H9 (cell line): Measurements from ENCODE around the gene RBM19. TPM values are rescaled to one million over a fixed set of nuclear protein-coding genes. Genes with fewer than 3 reads are reported as not detected.

ENCODE experiments used
- DNase-seq: peaks from one replicate; pipeline ENCODE4 v3.0.0-alpha.2; 2017
- H2AFZ ChIP-seq: one replicate; pipeline ENCODE4 v1.6.1; 2013; ENCODE audit warnings: mild to moderate bottlenecking, low read length, control low read depth, moderate library complexity
- H2AK5ac ChIP-seq: 2 replicates; pipeline ENCODE4 v1.6.1; 2013; ENCODE audit warnings: low read length, control low read depth, mixed read lengths; ENCODE audit not compliant: insufficient read length
- H2BK120ac ChIP-seq: one replicate; pipeline ENCODE4 v1.6.1; 2013; ENCODE audit warnings: low read depth, mild to moderate bottlenecking, low read length, control low read depth, inconsistent platforms; ENCODE audit not compliant: poor library complexity, severe bottlenecking
- H2BK12ac ChIP-seq: 2 replicates; pipeline ENCODE4 v1.6.1; 2013; ENCODE audit warnings: low read length, control low read depth, mixed read lengths, low read depth; ENCODE audit not compliant: insufficient read length
- H2BK15ac ChIP-seq: 2 replicates; pipeline ENCODE4 v1.6.1; 2013; ENCODE audit warnings: low read depth, low read length, control low read depth
- H2BK20ac ChIP-seq: one replicate; pipeline ENCODE4 v1.6.1; 2013; ENCODE audit warnings: low read depth, mild to moderate bottlenecking, low read length, control low read depth, inconsistent platforms; ENCODE audit not compliant: poor library complexity, severe bottlenecking
- H2BK5ac ChIP-seq: 2 replicates; pipeline ENCODE4 v1.6.1; 2013; ENCODE audit warnings: low read length, control low read depth, mixed read lengths; ENCODE audit not compliant: insufficient read length
- H3K14ac ChIP-seq: 2 replicates; pipeline ENCODE4 v1.6.1; 2013; ENCODE audit warnings: low read length, control low read depth; ENCODE audit not compliant: insufficient read depth
- H3K18ac ChIP-seq: 2 replicates; pipeline ENCODE4 v1.6.1; 2013; ENCODE audit warnings: low read depth, mild to moderate bottlenecking, mixed read lengths, low read length, control low read depth; ENCODE audit not compliant: insufficient read length
- H3K23ac ChIP-seq: 2 replicates; pipeline ENCODE4 v1.6.1; 2013; ENCODE audit warnings: low read length, control low read depth, mixed read lengths, low read depth; ENCODE audit not compliant: insufficient read length
- H3K23me2 ChIP-seq: 2 replicates; pipeline ENCODE4 v1.6.1; 2013; ENCODE audit warnings: low read depth, mild to moderate bottlenecking, mixed read lengths, low read length, control low read depth; ENCODE audit not compliant: insufficient read length, poor library complexity, severe bottlenecking
- H3K27ac ChIP-seq: 2 replicates; pipeline ENCODE4 v1.5.1; 2013; ENCODE audit warnings: low read length, control low read depth, mixed read lengths, low read depth; ENCODE audit not compliant: insufficient read length
- H3K27me3 ChIP-seq: 2 replicates; pipeline ENCODE4 v1.6.1; 2013; ENCODE audit warnings: low read length, control low read depth, inconsistent platforms; ENCODE audit not compliant: insufficient read depth
- H3K4ac ChIP-seq: 2 replicates; pipeline ENCODE4 v1.6.1; 2013; ENCODE audit warnings: low read depth, mild to moderate bottlenecking, control low read depth, inconsistent platforms, low read length, moderate library complexity
- H3K4me1 ChIP-seq: 2 replicates; pipeline ENCODE4 v1.6.1; 2013; ENCODE audit warnings: low read length, control low read depth, inconsistent platforms; ENCODE audit not compliant: insufficient read depth
- H3K4me2 ChIP-seq: 2 replicates; pipeline ENCODE4 v1.6.1; 2013; ENCODE audit warnings: low read length, control low read depth, mixed read lengths; ENCODE audit not compliant: insufficient read length, insufficient read depth
- H3K56ac ChIP-seq: 2 replicates; pipeline ENCODE4 v1.6.1; 2013; ENCODE audit warnings: low read depth, mild to moderate bottlenecking, mixed read lengths, low read length, control low read depth; ENCODE audit not compliant: insufficient read length
- H3K79me1 ChIP-seq: 2 replicates; pipeline ENCODE4 v1.6.1; 2013; ENCODE audit warnings: low read depth, mild to moderate bottlenecking, moderate library complexity, low read length, control low read depth, inconsistent platforms; ENCODE audit not compliant: insufficient read depth, poor library complexity, severe bottlenecking
- H3K79me2 ChIP-seq: 2 replicates; pipeline ENCODE4 v1.6.1; 2013; ENCODE audit warnings: low read length, control low read depth, inconsistent platforms; ENCODE audit not compliant: insufficient read depth
- H3K9ac ChIP-seq: 2 replicates; pipeline ENCODE4 v1.6.1; 2013; ENCODE audit warnings: low read length, control low read depth, mixed read lengths; ENCODE audit not compliant: insufficient read length; ENCODE audit errors: extremely low read depth
- H3K9me3 ChIP-seq: one replicate; pipeline ENCODE4 v1.6.1; 2013; ENCODE audit warnings: low read depth, low read length, inconsistent platforms; ENCODE audit not compliant: control insufficient read depth
- H3T11ph ChIP-seq: one replicate; pipeline ENCODE4 v1.6.1; 2013; ENCODE audit warnings: mild to moderate bottlenecking, low read length, control low read depth, inconsistent platforms
- H4K20me1 ChIP-seq: one replicate; pipeline ENCODE4 v1.6.1; 2013; ENCODE audit not compliant: control insufficient read depth, insufficient read length, insufficient read depth
- H4K5ac ChIP-seq: 2 replicates; pipeline ENCODE4 v1.6.1; 2013; ENCODE audit warnings: low read depth, mild to moderate bottlenecking, mixed read lengths, low read length, control low read depth; ENCODE audit not compliant: insufficient read length
- H4K8ac ChIP-seq: replicated peaks from 2 replicates; pipeline ENCODE4 v1.6.1; 2013; ENCODE audit warnings: low read length, control low read depth, mixed read lengths, low read depth; ENCODE audit not compliant: insufficient read length
- H4K91ac ChIP-seq: 2 replicates; pipeline ENCODE4 v1.6.1; 2013; ENCODE audit warnings: low read depth, mild to moderate bottlenecking, moderate library complexity, mixed read lengths, low read length, control low read depth; ENCODE audit not compliant: insufficient read length
- H3K27ac Mint-ChIP-seq, 3 experiments: 2 replicates in 2 of 3; 3 replicates in 1 of 3; pipeline ENCODE4 v1.8.0; 2020 to 2021; ENCODE audit warnings: mixed read lengths in 3 of 3, mild to moderate bottlenecking in 1 of 3, moderate library complexity in 1 of 3
- H3K27me3 Mint-ChIP-seq: 2 replicates; pipeline ENCODE4 v1.8.0; 2021; ENCODE audit warnings: low read depth, mild to moderate bottlenecking, moderate library complexity, mixed read lengths
- H3K36me3 Mint-ChIP-seq, 3 experiments: 2 replicates in 2 of 3; 3 replicates in 1 of 3; pipeline ENCODE4 v1.8.0; 2020 to 2021; ENCODE audit warnings: low read depth in 3 of 3, mixed read lengths in 3 of 3; ENCODE audit not compliant: insufficient read depth in 1 of 3
- H3K4me1 Mint-ChIP-seq, 2 experiments: 2 replicates each; pipeline ENCODE4 v1.8.0; 2020; ENCODE audit warnings: mixed read lengths in 2 of 2
- H3K4me3 Mint-ChIP-seq, 2 experiments: 2 replicates in 1 of 2; 3 replicates in 1 of 2; pipeline ENCODE4 v1.8.0; 2020 to 2021; ENCODE audit warnings: mild to moderate bottlenecking in 2 of 2, mixed read lengths in 2 of 2, moderate library complexity in 1 of 2
- H3K9me3 Mint-ChIP-seq, 2 experiments: 2 replicates in 1 of 2; 3 replicates in 1 of 2; pipeline ENCODE4 v1.8.0; 2020; ENCODE audit warnings: mild to moderate bottlenecking in 2 of 2, mixed read lengths in 2 of 2, moderate library complexity in 1 of 2
- WGBS: extraction: QIAGEN DNeasy Blood & Tissue Kit; methylation state at CpG from one replicate; pipeline ENCODE4 v1.1.7; 2013; ENCODE audit warnings: missing lambda C conversion rate, low lambda C conversion rate, mixed read lengths; ENCODE audit not compliant: insufficient read length; ENCODE audit errors: extremely low coverage; 5-methylcytosine and 5-hydroxymethylcytosine counted together
- total RNA-seq: library from RNA; stranded (reverse); gene quantifications from 2 replicates; pipeline ENCODE4 v1.2.1, GENCODE V29; 2021
- TF ChIP-seq, protein P1 (sequence below): fragments of 200-600 bp; sonication (generic); conservative IDR thresholded peaks from 3 replicates; pipeline ENCODE4 v1.8.0; 2021; ENCODE audit warnings: antibody characterized with exemption, mild to moderate bottlenecking

Gene RBM19
- total RNA-seq, 1 experiment from 2014 or later = 32.2 TPM

DNA sequence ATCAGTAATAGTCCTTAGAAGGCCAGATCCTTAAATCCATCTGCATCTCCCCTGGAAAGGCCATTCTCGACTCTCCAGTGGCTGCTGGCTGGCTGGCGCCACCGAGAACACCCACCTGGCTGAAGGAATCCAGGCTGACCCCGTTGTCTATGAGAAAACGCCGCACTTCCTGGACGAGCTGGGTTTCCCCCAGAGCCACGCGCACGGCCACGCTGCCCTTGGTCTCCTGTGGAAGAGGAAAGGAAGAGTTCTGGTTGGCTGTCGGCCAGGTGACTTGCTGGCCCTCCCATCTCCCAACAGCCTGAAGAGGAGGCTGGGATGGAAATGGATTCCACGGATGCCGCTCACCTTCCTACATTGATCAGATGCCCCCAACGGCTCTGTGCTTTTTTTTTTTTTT is 23.9 kb downstream of the RBM19 start:
- Histone ChIP-seq H3K9me3 (no peaks in the 10 kb centered on the region), H4K20me1 (no peaks in the 10 kb centered on the region), H3K4me1 (no peaks in the 10 kb centered on the region), H3K23me2 (no peaks in the 10 kb centered on the region), H3K14ac (no peak overlapping the region), H3K4me2 (no peak overlapping the region), H3K18ac (no peak overlapping the region), H3K79me2 (no peaks in the 10 kb centered on the region), H3K56ac (no peak overlapping the region), H3K4ac (no peak overlapping the region), H3K79me1 (no peaks in the 10 kb centered on the region), H2BK120ac (no peak overlapping the region), H3K9ac (no peak overlapping the region), H3T11ph (no peak overlapping the region), H2BK20ac (no peak overlapping the region), H3K27me3 (no peaks in the 10 kb centered on the region), H3K23ac (no peak overlapping the region), H2BK5ac (no peak overlapping the region), H2BK12ac (no peak overlapping the region), H4K8ac (no peak overlapping the region), H2AK5ac (no peak overlapping the region), H3K27ac (no peak overlapping the region), H4K91ac (no peak overlapping the region), H4K5ac (no peak overlapping the region), H2AFZ (no peak overlapping the region), H2BK15ac (no peak overlapping the region)
- H3K27ac Mint-ChIP-seq = no peak overlapping the region
- TF ChIP-seq, protein P1, sequence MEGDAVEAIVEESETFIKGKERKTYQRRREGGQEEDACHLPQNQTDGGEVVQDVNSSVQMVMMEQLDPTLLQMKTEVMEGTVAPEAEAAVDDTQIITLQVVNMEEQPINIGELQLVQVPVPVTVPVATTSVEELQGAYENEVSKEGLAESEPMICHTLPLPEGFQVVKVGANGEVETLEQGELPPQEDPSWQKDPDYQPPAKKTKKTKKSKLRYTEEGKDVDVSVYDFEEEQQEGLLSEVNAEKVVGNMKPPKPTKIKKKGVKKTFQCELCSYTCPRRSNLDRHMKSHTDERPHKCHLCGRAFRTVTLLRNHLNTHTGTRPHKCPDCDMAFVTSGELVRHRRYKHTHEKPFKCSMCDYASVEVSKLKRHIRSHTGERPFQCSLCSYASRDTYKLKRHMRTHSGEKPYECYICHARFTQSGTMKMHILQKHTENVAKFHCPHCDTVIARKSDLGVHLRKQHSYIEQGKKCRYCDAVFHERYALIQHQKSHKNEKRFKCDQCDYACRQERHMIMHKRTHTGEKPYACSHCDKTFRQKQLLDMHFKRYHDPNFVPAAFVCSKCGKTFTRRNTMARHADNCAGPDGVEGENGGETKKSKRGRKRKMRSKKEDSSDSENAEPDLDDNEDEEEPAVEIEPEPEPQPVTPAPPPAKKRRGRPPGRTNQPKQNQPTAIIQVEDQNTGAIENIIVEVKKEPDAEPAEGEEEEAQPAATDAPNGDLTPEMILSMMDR = no peak
- peaks cover 0 to 5% of the 10 kb centered on the region in 2 experiments; a peak in 2 of 4 replicates for H3K4me1 Mint-ChIP-seq
- DNase-seq = no peak
- WGBS = no CpG with 5 or more reads among the region's 15 CpGs
- H3K9me3 Mint-ChIP-seq = no peaks in the 10 kb centered on the region; a peak in 1 of 5 replicates
- H3K4me3 Mint-ChIP-seq = no peak overlapping the region
- no peaks in the 10 kb centered on the region for H3K27me3 Mint-ChIP-seq
- H3K36me3 Mint-ChIP-seq = peaks cover 41 to 70% (median 66%) of the 10 kb centered on the region in 3 experiments; a peak in 6 of 7 replicates
